Stimulated activated CD8-positive, alpha-beta memory T cell treated with anti-CD3 and anti-CD28 coated beads, Interleukin-7, amount 100 ng/mL, for 24 hours (primary cell): ENCODE results near the gene ACSL6.

ENCODE experiments used
- DNase-seq: peaks from one replicate; pipeline ENCODE4 v3.0.0-alpha.2; 2020; ENCODE audit warnings: low read depth

ACSL6 gene

GRCh38 chr5:131999441-132000240 is 11.8 kb downstream of the ACSL6 start:
- no peak for DNase-seq

DNA sequence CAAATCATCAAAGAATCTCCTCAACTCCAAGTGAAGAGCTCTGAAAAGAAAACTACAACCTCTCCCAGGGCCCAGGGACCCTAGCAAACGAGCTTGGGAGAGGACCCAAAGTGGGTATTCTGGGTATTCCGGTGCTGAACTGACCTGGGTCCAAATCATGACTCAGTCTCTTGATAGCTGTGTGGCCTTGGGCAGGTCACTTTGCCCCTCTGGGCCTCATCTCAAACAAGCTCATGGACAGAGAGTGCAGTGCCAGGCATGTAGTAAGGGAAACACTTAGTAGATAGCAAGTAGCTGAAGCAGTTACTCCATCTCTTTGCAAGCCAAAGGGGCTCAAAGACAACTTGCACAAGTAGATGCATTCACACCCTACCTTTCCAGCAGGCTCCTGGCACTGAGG is 12.4 kb downstream of the ACSL6 start:
- DNase-seq: no peak

DNA sequence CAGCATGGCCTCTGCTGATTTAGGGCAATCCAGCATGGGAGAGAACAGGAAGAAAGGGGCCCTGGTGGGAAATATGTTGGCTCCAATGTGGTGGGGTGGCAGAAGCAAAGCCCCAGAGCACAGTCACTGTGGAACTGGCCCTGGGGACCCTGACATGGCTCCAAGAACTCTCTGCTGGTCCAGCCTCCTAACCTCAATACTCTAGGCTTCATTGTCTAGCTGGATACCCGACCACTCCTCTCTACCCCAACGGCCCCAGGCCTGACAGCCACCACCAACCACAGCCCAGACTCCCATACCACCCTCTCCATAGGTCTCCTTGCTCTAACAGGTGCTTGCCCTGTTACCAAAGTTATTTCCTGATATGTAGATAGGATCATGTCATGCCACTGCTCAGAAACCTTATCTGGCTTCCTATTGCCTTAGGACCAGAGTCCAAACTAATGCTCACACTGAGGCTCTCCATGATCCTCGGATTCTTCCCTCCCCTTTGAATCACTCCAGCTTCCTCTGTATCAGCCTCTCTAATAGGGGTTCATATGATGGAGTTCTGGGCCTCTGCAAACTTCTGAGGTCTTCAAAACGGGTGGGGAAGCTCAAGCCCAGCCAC is 12.9 kb downstream of the ACSL6 start:
- DNase-seq: no peak

- DNase-seq: no peak
Observed at GRCh38 chr5:131997727-131998117, 13.7 kb downstream of the ACSL6 start.

DNA sequence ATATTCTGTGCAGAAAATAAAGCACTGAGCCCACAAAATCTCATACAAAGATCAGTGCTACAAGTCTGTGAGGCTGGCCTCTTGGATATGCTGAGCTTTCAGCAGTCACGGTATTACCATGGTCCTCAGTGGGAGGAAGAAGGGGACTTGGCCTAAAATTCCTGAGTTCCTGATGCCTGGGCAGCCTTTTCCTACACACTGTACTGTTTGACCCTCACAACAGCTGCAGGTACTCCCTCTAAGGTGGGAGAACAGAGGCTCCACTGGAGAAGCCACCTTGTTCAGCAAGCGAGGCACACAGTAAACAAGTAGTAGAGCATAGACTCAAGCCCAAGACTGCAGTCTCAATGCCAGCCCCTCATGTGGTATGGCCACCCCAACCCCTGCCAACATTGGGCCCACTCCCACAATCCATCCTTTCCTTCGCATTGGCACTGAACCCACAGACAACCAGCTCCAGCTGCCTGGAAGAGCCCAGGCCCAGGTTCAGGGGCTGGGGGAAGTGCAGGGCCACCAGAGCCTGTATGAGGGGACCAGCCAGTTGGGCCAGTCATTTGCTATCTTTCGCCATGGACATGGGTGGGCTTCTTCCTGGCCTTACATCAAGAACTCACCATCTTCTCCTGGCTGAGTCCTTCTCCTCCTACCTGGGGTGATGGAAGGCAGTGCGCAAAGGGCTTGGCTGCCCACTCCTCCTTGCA is 14.3 kb downstream of the ACSL6 start:
- no peak for DNase-seq

DNA sequence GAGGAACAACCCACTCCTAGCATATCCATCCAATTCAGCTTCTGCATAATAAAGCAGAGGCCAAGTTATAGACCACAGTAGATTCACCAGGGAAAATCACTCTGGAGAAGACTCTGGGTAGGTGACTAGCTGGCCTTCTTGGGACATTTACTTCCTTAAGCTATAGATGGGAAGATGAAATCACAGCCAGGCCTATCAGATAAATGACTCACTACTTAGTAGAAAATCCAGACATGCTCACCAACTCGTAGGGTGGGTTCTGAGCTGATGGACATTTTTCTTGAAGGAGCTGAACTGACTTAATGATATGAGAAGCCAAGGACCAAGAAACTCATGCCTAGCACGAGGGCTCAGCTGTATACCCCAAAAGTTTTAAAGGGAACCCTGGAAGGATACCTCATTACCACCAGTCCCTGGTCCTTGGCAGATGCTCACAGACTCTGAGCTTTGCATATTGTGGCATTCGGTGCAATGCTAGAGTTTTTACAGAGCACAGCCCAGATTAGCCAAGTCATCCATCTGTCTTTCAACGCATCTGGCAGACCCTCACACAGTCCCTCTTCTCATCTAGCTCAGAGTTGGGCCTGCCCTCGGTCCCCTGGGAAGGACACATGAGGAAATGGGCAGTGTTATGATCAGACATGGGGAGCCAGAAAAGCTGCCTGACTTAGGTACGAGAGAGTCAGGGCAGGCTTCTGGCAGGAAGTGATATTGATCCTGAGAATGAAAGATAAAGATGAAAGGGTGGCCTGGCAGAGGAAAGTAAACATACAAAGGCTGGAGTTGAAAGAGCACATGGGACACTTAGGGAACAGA is 15.0 kb downstream of the ACSL6 start:
- no peak for DNase-seq

GRCh38 chr5:131994533-131995226 is 16.8 kb downstream of the ACSL6 start:
- no peak for DNase-seq

DNA sequence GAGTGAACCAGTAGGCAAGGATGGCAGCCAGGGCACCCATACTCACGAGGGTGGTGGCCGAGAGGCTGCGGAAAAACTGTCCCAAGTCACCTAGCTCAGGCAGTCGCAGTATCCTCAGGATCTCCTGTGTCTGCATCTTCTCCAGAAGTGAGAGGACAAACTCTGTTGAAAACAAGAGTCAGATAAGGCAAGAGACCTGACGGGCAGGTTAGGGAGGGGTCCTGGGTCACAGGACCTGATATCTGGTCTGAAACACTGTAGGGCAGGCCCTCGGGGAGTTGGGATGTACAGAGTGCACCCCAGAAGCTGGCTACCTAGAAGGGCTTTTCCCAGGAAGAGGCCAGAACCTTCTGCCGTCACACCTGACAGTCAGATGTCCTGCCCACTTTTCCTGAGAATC is 17.4 kb downstream of the ACSL6 start:
- DNase-seq: no peak

DNA sequence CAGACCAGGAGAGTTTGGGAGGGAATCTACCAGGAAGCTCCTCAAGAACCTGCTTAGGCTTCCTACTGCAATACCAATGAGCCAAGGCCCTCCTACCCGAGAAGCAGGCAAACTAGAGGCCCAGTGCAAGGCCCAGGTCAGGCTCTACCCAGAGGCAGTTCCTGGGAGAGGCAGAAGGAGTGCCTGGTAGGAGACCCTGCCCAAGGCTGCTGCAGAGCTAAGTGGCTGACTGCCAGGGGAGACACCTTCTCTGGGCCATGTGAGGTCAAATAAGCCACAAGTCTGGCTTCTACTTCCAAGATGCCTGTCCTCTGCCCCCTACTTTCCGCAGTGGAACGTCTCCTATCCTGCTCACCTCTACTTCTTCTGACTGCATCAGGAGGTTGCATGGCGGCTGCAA is 17.8 kb downstream of the ACSL6 start:
- DNase-seq: no peak

- no peak for DNase-seq
Observed at GRCh38 chr5:131992370-131992769, 19.1 kb downstream of the ACSL6 start.

DNA sequence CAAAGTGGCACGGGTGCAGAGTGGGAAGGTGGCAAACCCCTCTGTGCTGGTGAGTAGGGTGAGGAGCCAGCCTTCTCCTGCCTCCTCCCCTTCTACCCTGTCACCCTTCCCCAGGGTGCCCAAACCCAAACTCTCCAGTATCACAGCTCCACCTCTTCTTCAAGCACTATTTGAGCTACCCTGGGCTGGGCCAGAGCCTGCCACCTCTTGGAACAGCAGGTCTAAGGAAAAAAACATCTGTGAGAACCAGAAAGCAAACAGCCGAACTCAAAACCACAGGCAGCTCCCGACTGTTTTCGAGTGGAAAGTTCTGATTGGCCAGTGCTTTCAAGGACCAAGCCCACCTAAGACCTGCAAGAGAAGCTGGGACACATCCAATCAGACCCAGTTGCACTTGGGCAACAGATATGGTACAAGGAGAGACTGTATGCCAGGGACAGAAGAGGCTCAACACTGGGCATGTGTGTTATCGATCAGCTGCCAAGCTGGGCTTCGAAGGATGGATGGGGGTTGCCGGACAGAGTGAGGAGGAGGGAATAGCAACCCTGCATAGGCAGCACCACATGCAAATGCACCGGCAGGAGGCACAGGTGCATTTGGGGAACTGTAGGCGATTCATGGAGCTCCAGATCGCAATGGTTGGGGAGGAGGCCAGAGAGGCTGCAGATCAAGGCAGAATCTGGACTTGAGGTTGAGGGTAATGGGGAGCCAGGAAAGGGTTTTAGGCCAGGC is 19.7 kb downstream of the ACSL6 start:
- no peak for DNase-seq

GRCh38 chr5:131990716-131991115 is 20.7 kb downstream of the ACSL6 start:
- DNase-seq: no peak

- DNase-seq: no peak
Observed at GRCh38 chr5:131988601-131989000, 22.9 kb downstream of the ACSL6 start.

DNA sequence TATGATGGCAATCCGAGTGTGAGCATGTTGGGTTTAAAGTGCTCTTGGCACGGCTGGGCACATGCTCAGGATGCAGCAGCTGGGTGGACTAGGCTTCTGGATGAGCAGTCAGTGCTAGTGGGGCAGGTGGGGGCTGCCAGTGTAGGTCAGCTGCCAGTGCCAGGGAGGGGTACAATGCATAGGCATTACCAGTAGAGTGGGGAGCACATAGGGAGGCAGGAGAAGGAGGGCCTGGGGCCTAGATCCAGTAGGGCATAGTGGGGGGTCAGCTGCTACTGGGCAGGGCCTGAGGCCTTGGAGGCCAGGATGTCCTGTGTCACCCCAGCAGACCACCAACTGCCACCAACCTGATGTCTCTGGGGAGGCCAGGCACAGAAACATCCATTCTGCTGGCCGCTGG is 24.2 kb downstream of the ACSL6 start:
- DNase-seq: no peak

DNA sequence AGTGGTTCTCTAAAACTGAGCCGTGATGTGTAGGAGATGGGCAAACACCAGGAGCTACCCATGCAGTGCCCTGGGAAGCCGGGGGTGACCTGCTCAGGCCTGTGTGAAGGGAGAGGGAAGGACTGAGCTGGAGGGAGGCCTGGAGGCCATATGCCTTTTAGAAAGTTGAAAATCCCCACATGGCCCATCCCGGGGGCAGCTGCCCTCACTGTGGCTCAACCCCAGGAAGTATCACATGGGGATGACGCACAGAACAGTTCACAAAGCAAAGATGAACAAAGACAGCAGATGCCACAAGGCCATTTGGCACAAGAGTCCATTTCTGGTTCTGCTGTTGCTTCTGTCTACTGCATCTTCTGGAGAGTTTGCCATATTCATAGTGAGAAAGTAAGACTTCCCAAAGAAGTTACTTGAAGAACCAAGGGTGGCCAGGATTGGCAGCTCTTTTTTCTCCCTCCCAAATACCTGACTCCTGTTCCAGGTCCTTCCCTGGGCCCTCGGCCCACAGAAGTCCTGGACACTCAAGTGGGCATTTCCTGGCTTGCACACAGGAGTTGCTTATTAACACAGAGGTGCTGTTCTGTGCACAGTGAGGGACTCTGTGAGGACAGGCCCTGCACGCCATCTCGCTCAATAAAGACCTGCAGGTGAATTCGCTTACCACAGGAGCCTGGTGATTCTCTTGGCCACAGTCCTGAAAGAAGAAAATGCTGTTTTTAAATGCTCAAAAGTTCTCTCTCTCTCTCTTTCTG is 25.1 kb downstream of the ACSL6 start:
- no peak for DNase-seq

GRCh38 chr5:131984956-131985665 is 26.3 kb downstream of the ACSL6 start:
- no peak for DNase-seq

DNA sequence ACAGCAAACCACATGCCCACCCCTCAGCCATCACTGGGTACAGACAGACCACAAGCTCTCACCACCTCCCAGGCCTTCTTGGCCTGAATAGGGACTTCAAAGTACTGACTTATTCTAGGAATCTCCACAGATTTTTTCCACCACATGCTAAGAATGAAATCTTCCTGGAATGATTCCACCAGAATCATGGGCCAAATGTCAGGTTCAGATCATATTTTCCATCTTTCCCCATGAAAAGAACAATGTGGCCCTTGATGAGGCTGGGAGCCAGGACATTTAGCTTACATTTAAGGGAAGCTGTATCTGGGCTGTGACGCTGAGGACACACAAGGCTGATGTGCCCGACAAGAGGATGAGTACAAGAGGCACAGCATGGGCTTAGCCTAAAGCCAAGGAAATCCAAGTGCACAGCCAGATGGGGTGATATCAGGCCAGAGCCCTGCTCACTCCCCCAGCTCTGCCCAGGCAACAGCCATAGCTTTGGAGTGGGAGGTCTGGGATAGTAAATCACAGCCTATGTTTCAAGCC is 28.1 kb downstream of the ACSL6 start:
- DNase-seq: no peak

DNA sequence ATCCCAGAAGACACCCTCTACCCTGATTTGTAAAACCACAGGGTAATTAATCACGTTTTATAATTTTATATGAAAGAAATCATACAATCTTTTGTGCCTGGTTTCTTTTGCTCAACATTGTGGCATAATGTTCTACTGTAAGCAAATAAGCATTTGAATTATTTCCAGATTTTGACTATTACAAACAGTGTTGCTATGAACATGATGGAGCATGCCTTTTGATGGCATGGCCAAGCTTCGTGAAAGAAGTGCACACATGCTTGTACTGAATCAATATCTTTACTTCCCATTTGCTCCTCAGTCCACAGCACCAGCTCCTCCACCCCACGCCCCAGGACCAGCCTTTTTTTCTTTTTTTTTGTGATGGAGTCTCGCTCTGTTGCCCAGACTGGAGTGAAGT is 29.9 kb downstream of the ACSL6 start:
- no peak for DNase-seq

- no peak for DNase-seq
Observed at GRCh38 chr5:131980696-131981095, 30.8 kb downstream of the ACSL6 start.
